Right lung (tissue), 5 donors: ENCODE data around the gene B3GALT6. TPM values are rescaled to one million over a fixed set of nuclear protein-coding genes. Genes with fewer than 3 reads are reported as not detected.

ENCODE experiments used
- DNase-seq, 2 donors: peaks; one replicate each; pipeline ENCODE4 v3.0.0-alpha.2; 2013
- polyA plus RNA-seq, 5 donors: library from polyadenylated mRNA; unstranded; fragments of 120-200 nt; gene quantifications; one replicate each; pipeline versions ENCODE4 v1.2.1 to v1.2.3, GENCODE V29; 2013; ENCODE audit warnings: inconsistent platforms in 1 of 5, low replicate concordance in 1 of 5; ENCODE audit not compliant: insufficient read length in 5 of 5, insufficient read depth in 1 of 5

The B3GALT6 gene
- polyA plus RNA-seq, 5 donors, result 13.1 to 25.0 (median 14.8) TPM

DNA sequence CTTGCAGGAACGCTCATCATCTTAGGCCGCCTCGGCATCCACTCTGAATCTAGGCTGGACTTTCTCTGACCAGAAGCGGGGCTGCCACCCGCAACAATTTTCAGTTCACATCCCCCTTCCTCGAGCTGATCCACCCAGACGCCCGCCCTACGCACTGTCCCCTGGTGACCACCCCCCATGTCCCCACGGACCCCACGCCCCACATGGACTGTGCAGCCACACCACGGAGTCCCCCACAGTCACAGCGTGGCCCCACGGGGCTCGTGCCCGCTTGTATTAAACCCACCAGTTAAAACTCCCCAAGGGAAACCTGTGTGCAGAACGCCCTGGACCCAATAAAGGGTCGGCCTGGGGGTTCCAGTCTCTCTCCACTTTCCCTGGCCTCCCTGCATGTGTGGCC lies 27.5 kb downstream of the B3GALT6 start:
- DNase-seq, result no peak

DNA sequence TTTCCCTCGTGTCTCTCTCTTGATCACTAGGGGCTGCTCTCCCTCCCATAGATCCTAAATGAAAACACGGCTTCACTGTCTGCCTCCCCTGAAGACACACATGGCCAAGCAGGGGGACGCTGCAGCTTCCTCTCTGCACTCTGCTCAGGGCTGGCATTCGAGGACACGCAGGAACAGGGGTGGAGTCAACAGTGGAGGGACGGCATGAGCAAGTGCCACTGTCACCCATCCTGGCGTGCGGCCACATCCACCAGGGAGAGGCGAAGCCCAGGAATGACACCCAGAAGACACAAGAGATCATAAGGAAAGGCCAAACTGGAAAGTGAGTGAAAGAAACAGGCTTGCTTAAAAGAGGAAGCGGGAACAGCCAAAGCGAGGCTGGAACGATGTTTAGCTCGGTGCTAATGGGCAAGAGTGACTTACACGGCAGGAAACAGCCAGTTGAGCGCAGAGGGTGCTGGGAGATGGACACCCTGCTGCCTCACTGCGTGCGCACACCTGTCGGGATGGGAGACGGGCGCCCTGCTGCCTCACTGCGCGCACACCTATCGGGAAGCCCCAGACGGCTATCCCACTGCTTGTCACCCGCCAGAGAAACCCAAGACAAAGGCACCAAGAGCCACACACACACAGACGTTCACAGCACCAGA lies 28.0 kb downstream of the B3GALT6 start:
- no peak for DNase-seq

DNA sequence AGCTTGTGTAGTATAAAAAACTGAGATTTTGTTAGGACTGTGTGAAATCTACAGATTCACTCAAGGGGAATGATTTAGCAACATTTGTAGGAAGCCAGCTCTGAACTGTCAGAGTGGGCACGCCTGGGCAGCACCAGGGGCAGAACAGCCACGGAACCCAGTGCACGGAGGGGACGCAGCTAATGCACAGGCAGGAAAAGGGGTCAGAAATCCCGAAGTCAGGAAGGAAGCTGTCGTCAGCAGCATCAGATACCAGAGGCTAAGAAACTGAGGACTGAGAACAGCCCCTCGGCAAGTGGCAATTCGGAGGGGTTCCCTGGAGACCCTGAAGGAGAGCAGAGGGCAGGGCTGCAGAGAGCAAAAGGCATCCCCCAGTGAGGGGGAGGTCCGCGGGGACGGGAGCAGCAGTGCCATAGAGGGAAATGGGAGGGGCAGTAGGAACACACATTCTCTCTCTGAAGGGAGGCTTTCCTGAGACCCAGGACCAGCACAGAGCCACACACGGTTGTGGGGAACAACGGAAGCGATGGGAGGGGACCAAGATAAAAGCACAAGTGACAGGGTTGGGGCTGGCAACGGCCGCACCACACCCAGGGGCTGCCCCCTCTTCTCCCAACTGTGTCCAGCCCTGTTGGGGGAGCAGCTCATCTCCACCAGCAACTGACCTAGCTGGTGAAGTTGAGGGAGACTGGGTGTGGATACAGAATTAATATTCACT lies 29.0 kb downstream of the B3GALT6 start:
- no peak for DNase-seq

DNA sequence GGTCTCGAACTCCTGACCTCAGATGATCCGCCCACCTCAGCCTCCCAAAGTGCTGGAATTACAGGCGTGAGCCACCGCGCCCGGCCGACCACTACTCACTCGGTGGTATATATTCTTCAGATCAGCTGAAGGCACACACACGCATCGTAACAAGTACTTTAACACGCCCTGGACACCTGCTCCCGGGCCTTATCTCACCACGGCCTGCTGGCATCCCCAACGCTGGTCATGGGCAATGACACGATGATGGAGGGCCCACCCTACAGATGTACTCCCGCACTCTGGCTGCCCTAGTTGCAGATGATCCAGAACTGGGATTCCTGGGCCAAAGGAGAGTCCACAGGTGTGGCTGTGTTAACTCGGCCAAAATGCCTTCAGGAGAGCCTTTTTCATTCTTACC lies 30.0 kb downstream of the B3GALT6 start:
- no peak for DNase-seq

DNA sequence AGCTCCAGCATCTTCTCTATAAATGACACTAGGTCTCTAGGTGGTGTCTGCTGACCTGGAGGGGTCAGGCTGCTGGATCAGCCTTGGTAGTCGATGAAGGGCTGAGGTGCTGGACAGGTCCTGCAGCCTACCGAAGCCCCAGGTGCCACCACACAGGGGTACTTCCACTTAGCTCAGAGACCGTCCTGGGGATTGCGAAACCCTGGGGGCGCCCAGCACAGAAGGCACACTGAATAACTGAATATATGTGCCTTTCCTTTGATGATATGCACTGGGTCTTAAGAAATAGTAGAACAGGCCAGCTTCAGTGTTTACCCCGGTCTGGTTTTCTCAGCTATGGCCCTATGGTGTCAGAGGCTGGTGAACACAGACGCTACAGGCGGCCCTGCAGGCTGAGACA lies 30.7 kb downstream of the B3GALT6 start:
- DNase-seq, result no peak

DNA sequence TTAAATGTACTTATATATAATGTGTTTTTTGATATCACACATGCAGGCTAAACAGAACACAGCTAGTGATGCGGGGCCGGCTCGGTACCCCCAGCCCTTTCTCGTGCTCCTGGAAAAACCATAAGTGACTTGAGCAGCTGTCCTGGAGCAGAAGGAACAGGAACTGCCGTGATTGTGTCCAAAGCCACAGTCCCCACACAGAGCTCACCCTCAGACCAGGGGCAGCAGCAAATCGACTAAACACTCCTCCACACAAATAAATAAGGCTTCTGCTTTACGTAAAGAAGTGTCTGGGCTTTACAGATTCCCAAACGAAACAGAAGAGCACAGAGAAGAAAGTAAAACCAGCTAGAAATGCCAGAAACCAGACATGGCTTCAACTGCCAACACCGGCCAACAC lies 32.0 kb downstream of the B3GALT6 start:
- DNase-seq, result no peak

DNA sequence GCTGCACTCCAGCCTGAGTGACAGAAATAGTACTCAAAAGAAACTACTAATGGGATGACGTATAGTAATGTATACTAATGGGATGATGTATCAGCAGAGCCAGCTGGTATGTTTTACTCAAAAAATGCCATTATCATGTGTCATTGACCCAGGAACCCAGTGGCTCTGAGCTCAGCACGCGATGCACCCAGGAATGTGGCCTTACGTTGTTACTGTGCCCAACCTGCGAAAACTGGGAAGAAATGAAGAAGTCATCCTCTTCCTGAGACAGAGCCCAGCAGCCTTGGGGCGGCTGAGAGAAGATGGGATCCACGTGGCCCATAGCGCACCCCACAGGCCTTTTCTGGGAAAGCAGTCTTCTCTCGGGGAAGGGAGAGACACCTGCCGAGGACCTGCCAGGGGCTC lies 32.8 kb downstream of the B3GALT6 start:
- no peak for DNase-seq

DNA sequence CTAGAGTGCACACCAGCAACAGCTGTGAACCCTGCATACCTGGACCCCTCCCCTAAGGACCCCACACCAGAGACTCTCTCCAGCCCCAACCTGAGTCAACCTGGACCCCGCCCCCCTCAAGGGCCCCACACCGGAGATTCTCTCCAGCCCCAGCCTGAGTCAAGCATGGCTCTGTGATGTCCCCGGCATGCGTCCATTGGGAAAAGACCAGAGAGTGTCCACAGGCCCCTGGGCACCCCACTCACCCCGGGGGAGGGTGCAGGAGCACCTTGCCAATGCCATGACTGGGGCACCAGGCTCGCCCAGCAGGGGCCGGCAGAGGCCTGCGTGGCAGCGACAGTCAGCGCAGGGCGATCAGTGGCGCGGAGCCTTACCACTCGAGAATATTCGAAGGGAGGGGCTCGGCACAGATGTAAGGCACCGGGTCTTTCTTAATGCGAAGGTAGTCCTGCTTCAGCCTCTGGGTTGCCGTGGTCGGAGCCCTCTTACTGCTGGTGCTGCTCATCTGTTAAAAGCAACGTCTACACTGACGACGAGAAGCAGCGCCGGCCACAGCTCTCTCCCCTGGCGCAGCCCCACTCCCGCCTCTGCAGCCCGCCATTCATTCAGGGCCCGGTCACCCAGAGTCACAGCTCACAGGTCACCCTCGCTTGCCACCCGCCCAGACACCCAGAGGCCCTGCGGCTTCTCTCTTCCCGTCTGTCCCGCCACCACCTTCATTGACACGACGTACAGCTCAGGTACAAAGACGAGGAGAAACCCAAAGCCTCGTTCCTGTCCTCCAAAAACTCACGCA lies 35.6 kb downstream of the B3GALT6 start:
- no peak for DNase-seq

DNA sequence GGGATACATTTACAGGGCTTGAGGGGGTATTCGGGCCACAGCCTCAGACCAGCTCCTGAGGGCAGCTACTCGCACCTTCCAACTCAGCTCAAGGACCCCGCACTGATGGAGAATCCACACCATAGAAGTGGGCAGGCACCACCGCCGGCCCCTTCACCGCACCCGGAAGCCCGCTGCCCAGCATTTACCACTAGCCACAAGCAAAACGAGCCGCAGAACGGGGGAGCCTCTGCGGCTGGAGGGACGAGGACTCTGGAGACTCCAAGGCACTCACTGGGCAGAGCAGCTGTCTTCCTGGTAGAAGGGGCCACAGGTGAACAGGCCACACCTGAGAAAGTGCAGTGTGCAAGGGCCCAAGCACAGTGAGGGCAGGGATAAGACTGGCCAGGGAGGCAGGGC lies 36.2 kb downstream of the B3GALT6 start:
- DNase-seq, result no peak

DNA sequence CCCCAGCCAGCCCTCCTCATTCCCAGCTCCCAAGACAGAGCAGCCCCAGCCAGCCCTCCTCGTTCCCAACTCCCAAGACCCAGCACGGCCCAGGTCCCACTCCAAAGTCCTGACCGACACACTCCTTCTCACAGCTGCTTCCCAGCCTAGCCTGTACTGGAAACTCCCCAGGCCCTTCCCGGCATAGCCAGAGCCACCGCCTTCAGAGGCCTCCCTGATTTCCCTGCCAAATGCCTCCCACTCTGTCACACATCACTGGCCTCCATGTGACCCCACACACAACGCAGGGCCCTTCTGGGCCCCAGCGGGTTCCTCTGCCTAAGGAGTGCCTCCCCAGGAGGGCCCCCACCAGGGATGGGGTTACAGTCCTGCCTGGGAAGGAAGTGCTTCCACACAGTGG lies 38.8 kb downstream of the B3GALT6 start:
- DNase-seq, result no peak

DNA sequence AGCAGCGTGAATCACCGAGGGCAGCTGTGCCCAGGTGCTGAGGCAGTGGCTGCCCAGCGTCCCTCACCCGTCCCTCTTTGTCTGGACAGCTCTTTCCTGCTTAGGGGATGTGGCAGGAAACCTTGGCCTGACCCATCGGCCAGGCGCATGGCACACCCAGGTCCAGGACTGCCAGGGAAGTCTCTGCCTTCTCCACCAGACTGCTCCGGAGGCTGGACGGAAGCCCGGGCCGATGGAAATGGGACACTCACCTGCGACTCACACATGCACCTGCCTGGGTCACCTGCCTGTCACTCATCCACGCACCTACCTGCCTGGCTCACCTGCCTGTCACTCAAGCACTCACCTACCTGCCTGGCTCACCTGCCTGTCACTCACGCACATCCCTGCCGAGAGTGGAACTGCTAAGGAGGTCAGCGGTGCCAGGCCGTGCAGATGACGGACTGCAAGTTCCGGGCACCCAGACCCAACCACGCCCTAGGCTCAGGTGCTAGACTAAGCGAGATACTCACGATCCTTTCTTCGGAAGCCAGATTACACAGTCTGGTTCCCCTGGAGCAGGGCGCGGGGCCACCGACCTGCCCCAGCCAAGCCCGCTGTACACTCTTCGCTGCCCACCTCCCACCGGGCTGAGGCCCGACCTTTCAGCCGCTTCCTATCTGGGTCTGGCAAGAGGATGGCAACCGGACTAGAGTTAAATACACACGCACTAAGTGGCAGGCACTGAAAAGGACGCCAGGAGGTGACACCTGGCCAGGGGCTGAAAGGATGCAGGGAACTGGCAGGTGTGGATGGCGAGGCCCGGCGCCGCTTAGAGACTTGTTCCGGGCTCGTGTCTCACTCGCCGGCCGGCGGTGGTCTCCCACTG lies 40.5 kb downstream of the B3GALT6 start:
- no peak for DNase-seq

DNA sequence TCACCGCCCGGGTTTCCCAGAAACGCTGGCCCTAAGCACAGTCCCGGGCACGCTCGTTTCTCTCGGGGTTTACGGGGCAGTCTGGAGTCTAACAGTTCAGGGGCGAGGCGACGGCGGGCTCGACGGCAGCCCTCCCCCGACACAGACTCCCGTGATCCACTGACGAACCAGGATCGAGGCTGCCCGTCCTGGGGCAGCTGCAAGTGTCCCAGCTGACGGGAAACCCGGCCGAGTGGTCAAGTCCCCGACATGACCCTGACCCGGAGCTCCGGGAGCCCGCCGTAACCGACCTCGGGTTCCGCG lies 41.1 kb downstream of the B3GALT6 start:
- DNase-seq, result no peak

DNA sequence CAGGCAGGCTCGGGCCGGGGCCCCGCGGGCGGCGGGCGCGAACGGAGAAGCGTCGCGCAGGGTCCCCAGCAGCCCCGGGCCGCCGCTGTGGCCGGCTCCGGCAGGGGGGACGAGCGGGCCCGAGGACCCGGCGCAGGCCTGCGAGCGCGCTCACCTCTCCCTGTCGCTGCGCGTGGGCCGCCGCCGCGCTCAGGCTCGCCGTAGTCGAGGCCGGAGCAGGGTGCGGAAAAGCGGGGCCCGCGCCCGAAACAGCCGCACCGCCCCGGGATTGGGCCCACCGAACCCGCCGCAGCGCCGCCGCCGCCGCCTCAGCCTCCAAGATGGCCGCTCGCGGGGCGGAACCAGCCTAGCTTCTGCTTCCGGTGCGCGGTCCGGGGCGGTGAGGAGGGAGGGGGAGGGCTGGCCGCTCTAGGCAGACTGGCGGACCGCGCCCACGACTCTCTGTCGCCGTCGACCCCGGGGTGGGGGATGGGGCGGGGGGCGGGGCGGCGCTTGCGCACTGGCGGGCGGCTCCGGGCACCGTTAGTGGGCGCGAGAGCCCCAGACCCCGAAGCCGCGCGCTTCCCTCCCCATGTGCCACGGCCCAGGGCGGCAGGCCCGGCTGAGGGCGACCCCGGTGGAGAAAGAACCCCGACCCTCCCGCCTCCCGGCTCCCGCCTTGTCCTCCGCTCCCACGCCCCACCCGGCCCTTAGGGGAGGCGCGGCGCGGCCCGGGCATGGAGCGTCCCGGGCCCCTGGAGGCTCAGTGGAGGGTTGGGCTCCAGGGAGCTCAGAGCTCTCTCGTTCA lies 41.7 kb downstream of the B3GALT6 start, which contains the start of gene UBE2J2:
UBE2J2 (minus strand) TSS at position 343 of the 787 bp plus-strand sequence. CDS start 5,862 bp downstream, outside the sequence.
- peak; percentile 87 to 88 for DNase-seq

DNA sequence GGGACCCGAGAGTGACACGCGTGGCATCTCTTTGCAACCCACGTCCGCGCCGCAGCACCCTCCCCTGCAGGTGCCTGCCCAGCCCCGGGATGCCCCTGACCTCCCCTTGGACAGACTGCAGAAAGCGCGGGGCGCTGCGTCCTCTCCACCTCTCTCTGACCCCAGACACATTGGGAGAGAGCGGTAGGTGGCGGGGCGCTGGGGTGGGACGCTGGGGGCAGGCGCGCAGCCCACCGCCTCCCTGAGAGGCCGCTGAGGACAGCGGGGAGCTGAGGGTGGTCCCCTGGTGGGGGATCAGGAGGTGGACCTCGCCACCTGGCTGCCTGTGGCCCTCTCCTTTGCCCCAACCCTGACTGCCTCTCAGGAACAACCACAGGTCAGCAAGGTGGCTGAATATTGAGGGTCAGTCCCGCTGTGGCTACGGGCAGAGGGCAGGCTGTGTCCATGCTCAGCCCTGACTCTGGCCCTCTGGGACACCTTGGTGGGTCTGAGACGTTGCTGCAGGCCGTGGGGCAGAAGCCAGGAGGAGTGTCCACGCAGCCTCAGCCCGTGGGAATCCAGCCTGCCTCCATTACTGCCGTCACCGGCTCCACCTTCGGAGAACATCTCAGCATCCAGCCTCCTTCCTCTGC lies 42.4 kb downstream of the B3GALT6 start:
- no peak for DNase-seq

DNA sequence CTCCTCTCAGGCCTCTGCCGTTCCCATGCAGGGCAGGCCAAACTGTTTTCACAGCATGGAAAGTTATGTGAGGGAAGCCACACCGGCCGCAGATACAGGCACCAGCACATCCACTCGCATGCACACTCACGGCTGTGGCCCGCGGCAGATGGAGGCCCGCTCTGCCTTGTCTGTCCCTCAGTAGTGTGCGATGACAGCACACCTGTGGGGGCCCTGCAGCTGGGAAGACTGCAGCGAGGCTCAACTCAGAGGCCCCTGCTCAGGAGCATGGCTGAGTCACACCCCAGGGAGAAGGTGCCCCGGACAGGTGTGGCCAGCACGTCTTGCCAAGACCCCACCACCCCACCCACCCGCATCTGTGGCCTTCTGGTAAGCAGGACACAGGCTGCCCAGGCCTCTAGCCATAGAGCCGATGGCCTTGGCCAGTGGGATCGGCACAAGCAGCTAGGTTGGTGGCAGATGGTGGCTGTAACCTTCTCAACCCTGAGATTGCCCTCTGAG lies 42.9 kb downstream of the B3GALT6 start:
- no peak for DNase-seq

DNA sequence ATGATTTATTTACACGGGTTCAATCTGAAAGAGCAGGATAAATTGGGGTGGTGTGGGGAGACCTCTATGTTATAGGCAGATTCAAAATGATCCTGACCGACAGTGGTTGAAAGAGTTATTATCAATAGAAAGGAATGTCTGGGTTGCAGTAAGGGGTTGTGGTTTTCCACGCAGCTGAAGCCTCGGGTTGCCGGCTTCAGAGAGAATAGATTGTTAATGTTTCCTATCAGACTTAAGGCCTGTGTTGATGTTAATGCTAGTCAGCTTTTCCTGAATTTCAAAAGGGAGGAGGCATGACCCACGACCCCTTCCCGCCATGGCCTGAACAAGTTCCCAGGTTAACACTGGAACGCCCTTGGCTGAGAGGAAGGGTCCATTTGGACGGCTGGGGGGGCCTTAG lies 43.8 kb downstream of the B3GALT6 start:
- DNase-seq, result no peak

DNA sequence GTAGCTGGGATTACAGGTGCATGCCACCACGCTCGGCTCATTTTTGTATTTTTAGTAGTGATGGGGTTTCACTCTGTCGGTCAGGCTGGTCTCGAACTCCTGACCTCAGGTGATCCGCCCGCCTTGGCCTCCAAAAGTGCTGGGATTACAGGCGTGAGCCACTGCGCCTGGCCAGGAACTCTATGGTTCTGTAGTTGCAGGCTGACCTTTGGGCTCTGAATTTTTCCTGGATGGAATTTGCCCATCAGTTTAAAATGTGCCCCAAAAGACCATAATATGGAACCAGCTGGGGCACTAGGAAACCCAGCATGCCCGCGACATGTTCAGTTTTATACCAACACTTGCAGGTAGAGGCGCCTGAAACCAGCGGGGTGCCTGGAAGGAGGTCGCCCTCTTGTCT lies 46.6 kb downstream of the B3GALT6 start:
- no peak for DNase-seq

DNA sequence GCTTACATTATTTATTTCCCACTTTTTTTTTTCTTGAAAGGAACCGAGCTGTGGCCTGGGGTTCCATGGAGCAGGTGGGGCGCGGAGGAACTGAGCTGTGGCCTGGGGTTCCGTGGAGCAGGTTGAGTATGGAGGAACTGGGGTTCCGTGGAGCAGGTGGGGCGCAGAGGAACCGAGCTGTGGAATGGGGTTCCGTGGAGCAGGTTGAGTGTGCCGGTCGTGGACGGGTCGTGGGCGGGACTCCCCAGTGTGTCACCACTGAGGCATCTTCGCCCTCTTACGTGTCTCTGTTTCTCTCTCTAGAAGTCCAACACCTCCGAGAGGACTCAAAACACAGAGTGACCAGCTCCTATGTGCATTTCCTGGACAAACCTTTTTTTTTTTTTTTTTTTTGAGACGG lies 47.0 kb downstream of the B3GALT6 start:
- DNase-seq, result no peak

DNA sequence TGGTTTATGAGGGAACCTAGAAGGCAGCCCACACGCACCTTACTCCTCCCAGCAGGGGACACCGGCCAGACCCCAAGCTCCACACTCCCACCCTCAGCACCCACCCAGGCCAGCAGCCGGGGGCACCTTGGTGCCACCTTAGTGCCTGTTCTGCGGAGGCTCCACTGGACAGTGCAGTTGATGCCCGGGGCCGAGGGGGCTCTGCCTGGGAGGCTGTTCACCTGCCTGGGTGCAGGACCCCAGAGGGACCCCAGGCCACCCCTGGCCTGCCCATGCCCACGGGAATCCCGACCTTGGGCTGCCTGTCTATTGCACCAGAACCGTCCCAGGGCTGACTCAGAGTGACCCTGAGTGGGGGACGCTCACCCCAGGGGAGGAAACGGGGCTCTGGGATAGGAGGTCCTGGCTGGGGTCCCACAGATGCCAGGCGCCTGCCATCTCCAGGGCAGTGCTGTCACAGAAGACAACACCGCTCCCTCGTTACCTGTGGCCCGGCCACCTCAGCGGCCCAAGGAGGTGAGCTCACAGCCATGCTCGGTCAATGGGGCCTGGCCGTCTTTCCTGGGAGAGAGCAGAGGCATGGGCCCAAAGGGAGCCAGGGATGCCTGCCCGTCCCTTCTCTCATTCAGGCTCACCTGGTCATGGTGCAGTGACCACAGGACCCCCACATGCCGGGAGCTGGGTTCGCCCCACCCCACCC lies 48.9 kb downstream of the B3GALT6 start:
- DNase-seq, result no peak
